Hepatocyte (in vitro differentiated cells): ENCODE data around the gene KIAA1217. TPM values are rescaled to one million over a fixed set of nuclear protein-coding genes. Genes with fewer than 3 reads are reported as not detected.

Experiments used
- DNase-seq: peaks from one replicate; pipeline ENCODE4 v3.0.0-alpha.2; 2016; ENCODE audit warnings: low spot score
- H2AFZ ChIP-seq: fragments of 200-600 bp; sonication (generic); 2 replicates; pipeline ENCODE4 v1.6.0; 2016; ENCODE audit warnings: antibody characterized with exemption, mild to moderate bottlenecking
- H3K27ac ChIP-seq: fragments of 200-600 bp; sonication (generic); 2 replicates; pipeline ENCODE4 v1.5.1; 2016; ENCODE audit warnings: mild to moderate bottlenecking
- H3K27me3 ChIP-seq: fragments of 200-600 bp; sonication (generic); 2 replicates; pipeline ENCODE4 v1.6.1; 2016
- H3K36me3 ChIP-seq: fragments of 200-600 bp; sonication (generic); replicated peaks from 2 replicates; pipeline ENCODE4 v1.5.1; 2016; ENCODE audit warnings: low read depth; ENCODE audit not compliant: insufficient read depth
- H3K4me1 ChIP-seq: fragments of 200-600 bp; sonication (generic); 2 replicates; pipeline ENCODE4 v1.5.1; 2016; ENCODE audit warnings: mild to moderate bottlenecking, moderate library complexity; ENCODE audit not compliant: insufficient read depth
- H3K4me2 ChIP-seq: fragments of 200-600 bp; sonication (generic); 2 replicates; pipeline ENCODE4 v1.6.0; 2016
- H3K4me3 ChIP-seq: fragments of 200-600 bp; sonication (generic); 2 replicates; pipeline ENCODE4 v1.5.1; 2016; ENCODE audit warnings: mild to moderate bottlenecking
- H3K79me2 ChIP-seq: fragments of 200-600 bp; sonication (generic); 2 replicates; pipeline ENCODE4 v1.6.0; 2017; ENCODE audit warnings: mild to moderate bottlenecking
- H3K9me2 ChIP-seq: fragments of 200-600 bp; sonication (generic); replicated peaks from 2 replicates; pipeline ENCODE4 v1.6.0; 2017; ENCODE audit warnings: mild to moderate bottlenecking; ENCODE audit not compliant: insufficient read depth
- H3K9me3 ChIP-seq: fragments of 200-600 bp; sonication (generic); 2 replicates; pipeline ENCODE4 v1.5.1; 2016; ENCODE audit warnings: low read depth, mild to moderate bottlenecking
- H4K20me1 ChIP-seq: fragments of 200-600 bp; sonication (generic); 2 replicates; pipeline ENCODE4 v1.6.0; 2016; ENCODE audit warnings: mild to moderate bottlenecking; ENCODE audit not compliant: insufficient read depth, poor library complexity, severe bottlenecking
- EZH2 ChIP-seq: fragments of 200-600 bp; sonication (generic); IDR thresholded peaks from 2 replicates; pipeline ENCODE4 v1.6.1; 2016; ENCODE audit warnings: antibody characterized with exemption, mild to moderate bottlenecking, borderline replicate concordance
- EZH2phosphoT487 ChIP-seq: fragments of 200-600 bp; sonication (generic); IDR thresholded peaks from one replicate; pipeline ENCODE4 v1.6.1; 2018; ENCODE audit warnings: antibody characterized with exemption, mild to moderate bottlenecking, low read depth, moderate library complexity; ENCODE audit not compliant: unreplicated experiment, severe bottlenecking
- WGBS: methylation state at CpG from one replicate; pipeline ENCODE4 v1.1.6; 2016; ENCODE audit warnings: low lambda C conversion rate; ENCODE audit errors: missing lambda C conversion rate; 5-methylcytosine and 5-hydroxymethylcytosine counted together
- polyA plus RNA-seq: library from polyadenylated mRNA; unstranded; fragments of >200 nt; fragmentation: Nextera tagmentation; extraction: Ambion mirVana; gene quantifications from 2 replicates; pipeline ENCODE4 v1.2.1, GENCODE V29; 2016
- total RNA-seq: library from RNA; depleted of rRNA; stranded (reverse); fragments of >200 nt; gene quantifications from 2 replicates; pipeline ENCODE4 v1.2.3, GENCODE V29; 2014
- TF ChIP-seq, protein P1 (sequence below): fragments of 200-600 bp; sonication (generic); IDR thresholded peaks from 2 replicates; pipeline ENCODE4 v1.5.1; 2016; ENCODE audit warnings: antibody characterized with exemption, mild to moderate bottlenecking; ENCODE audit not compliant: poor library complexity

The KIAA1217 gene
- total and polyA plus RNA-seq, 2 experiments from 2014 or later, result 31.6 to 33.2 TPM

DNA sequence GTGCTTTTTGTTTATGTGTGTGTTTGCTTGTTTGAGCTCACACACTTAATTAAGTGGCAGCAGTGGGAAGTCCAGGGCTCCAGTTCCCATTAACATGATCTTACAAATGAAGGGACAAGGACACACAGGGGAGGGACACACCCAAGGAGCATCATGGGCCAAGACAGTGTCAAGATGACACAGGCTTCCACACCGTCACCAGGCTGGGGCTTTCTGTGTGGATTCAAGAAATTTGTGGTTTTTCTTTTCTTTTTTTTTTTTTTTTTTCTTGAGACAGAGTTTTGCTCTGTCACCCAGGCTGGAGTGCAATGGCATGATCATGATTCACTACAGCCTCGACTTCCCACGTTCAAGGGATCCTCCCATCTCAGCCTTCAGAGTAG, 173.6 kb downstream of the KIAA1217 start:
- Histone ChIP-seq H3K9me2 (no peaks in the 10 kb centered on the region), H3K4me2 (peak overlapping the region; percentile 60), H4K20me1 (no peaks in the 10 kb centered on the region), H3K27ac (peak overlapping the region; percentile 91), H2AFZ (no peak overlapping the region), H3K36me3 (no peaks in the 10 kb centered on the region), H3K27me3 (no peaks in the 10 kb centered on the region), H3K4me3 (no peak overlapping the region), H3K9me3 (no peaks in the 10 kb centered on the region), H3K4me1 (peaks cover 25% of the 10 kb centered on the region), H3K79me2 (peaks cover 3% of the 10 kb centered on the region)
- TF ChIP-seq EZH2 (no peak), EZH2phosphoT487 (no peak)
- TF ChIP-seq, protein P1, sequence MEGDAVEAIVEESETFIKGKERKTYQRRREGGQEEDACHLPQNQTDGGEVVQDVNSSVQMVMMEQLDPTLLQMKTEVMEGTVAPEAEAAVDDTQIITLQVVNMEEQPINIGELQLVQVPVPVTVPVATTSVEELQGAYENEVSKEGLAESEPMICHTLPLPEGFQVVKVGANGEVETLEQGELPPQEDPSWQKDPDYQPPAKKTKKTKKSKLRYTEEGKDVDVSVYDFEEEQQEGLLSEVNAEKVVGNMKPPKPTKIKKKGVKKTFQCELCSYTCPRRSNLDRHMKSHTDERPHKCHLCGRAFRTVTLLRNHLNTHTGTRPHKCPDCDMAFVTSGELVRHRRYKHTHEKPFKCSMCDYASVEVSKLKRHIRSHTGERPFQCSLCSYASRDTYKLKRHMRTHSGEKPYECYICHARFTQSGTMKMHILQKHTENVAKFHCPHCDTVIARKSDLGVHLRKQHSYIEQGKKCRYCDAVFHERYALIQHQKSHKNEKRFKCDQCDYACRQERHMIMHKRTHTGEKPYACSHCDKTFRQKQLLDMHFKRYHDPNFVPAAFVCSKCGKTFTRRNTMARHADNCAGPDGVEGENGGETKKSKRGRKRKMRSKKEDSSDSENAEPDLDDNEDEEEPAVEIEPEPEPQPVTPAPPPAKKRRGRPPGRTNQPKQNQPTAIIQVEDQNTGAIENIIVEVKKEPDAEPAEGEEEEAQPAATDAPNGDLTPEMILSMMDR, result no peak
- DNase-seq, result no peak
- 82% methylated on average over 3 of the region's 3 CpGs for WGBS

DNA sequence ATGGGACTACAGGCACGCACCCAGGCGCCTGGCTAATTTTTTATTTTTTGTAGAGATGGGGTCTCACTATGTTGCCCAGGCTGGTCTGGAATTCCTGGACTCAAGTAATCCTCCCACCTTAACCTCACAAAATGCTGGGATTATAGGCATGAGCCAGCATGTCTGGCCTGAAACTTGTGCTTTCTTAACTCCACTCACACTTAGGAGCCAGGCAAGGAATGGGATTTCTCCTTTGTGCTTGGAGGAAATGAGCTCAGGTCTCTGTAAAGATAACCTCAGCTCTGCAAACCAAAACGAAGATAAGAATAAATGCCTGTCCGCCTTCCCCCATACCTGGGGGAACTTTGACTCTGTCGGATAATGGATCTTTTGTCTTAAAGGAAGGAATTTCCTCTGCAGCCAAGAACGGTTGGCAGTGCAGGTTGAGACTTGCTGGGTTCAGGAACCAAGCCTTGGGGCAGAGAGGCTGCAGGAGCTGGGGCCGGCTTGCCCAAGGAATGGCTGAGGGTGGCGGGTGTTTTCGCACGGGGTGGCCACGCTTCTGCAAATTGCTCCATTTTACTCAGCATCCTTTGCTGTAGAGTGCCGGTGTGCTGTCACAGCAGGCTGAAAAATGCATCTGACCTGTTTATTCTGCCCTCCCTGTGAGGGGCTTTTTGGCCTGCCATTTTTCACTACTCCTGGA, 174.2 kb downstream of the KIAA1217 start:
- Histone ChIP-seq H4K20me1 (no peaks in the 10 kb centered on the region), H3K9me2 (no peaks in the 10 kb centered on the region), H3K27ac (peak overlapping the region; percentile 91), H3K36me3 (no peaks in the 10 kb centered on the region), H3K4me1 (peaks cover 25% of the 10 kb centered on the region), H3K27me3 (no peaks in the 10 kb centered on the region), H3K9me3 (no peaks in the 10 kb centered on the region), H3K79me2 (peaks cover 1% of the 10 kb centered on the region), H3K4me3 (no peak overlapping the region), H2AFZ (no peak overlapping the region), H3K4me2 (peak overlapping the region; percentile 60)
- TF ChIP-seq EZH2, result no peak
- no peak for TF ChIP-seq EZH2phosphoT487
- TF ChIP-seq, protein P1, result no peak
- peak; percentile 65 for DNase-seq
- 35% methylated on average over 12 of the region's 12 CpGs for WGBS

DNA sequence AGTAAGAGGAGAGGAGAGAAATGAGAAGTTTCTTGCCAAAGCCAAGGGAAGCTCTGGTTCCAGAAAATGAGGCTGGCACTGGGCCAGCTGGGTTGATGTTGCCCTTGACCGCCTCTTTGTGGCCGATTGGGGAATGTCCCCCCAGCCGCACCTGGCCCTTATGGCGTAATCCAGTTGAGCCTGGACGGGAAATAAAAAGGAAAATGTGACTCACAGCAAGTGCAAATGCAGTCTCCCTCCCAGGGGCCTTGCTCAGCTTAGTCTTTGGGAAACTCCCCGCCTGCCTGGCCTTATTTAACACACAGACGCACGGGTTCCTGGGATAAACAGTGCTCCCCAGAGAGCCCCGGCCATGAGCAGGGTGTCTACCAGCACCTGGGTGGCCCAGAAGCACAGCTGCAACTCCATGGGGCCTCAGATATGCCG, 174.8 kb downstream of the KIAA1217 start:
- peak overlapping the region; percentile 60 for H3K4me2 ChIP-seq
- H3K9me2 ChIP-seq, result no peaks in the 10 kb centered on the region
- H3K79me2 ChIP-seq, result no peaks in the 10 kb centered on the region
- DNase-seq, result peak; percentile 96
- no peak for TF ChIP-seq EZH2
- TF ChIP-seq, protein P1, result peak; percentile 54
- 35% methylated on average over 10 of the region's 10 CpGs for WGBS
- H3K4me3 ChIP-seq, result no peak overlapping the region
- H4K20me1 ChIP-seq, result no peaks in the 10 kb centered on the region
- H3K36me3 ChIP-seq, result no peaks in the 10 kb centered on the region
- peak overlapping the region; percentile 92 for H3K27ac ChIP-seq
- H3K4me1 ChIP-seq, result peaks cover 25% of the 10 kb centered on the region
- no peaks in the 10 kb centered on the region for H3K9me3 ChIP-seq
- no peak overlapping the region for H2AFZ ChIP-seq
- H3K27me3 ChIP-seq, result no peaks in the 10 kb centered on the region
